ENCODE measurements around the gene FOXK1. TPM values are rescaled to one million over a fixed set of nuclear protein-coding genes. Genes with fewer than 3 reads are reported as not detected.

FOXK1 gene
- total RNA-seq, 1 donor from 2014 or later = 41.7 TPM

DNA sequence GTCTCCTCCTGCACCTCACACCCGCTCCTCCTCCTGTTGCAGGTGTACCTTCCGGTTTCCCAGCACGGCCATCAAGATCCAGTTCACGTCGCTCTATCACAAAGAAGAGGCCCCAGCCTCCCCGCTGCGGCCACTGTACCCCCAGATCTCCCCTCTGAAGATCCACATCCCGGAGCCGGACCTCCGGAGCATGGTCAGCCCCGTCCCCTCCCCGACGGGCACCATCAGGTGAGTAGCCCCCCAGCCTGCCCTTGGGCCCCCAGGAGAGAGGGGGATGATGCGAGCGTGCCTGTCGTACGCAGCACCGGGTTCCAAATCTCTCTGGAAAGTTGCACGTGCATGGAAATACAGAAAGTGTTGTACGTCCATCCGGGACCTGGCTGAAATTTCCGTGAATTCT lies 58.7 kb downstream of the FOXK1 start:
- peaks cover 3% of the 10 kb centered on the region for H3K27me3 Mint-ChIP-seq (ENCODE audit: unreplicated experiment)
- no peaks in the 10 kb centered on the region for H3K36me3 Mint-ChIP-seq (ENCODE audit: unreplicated experiment)
- H3K4me1 Mint-ChIP-seq (ENCODE audit: low read depth, unreplicated experiment) = peaks cover 27% of the 10 kb centered on the region
- H3K27ac Mint-ChIP-seq (ENCODE audit: unreplicated experiment) = no peak overlapping the region
- TF ChIP-seq CTCF (IDR thresholded peaks at IDR 0.05; ENCODE audit: partially characterized antibody, unreplicated experiment) = no peak
- no peak for DNase-seq
- H3K4me3 Mint-ChIP-seq (ENCODE audit: unreplicated experiment) = no peak overlapping the region
- peaks cover 3% of the 10 kb centered on the region for H3K9me3 Mint-ChIP-seq (ENCODE audit: unreplicated experiment)

DNA sequence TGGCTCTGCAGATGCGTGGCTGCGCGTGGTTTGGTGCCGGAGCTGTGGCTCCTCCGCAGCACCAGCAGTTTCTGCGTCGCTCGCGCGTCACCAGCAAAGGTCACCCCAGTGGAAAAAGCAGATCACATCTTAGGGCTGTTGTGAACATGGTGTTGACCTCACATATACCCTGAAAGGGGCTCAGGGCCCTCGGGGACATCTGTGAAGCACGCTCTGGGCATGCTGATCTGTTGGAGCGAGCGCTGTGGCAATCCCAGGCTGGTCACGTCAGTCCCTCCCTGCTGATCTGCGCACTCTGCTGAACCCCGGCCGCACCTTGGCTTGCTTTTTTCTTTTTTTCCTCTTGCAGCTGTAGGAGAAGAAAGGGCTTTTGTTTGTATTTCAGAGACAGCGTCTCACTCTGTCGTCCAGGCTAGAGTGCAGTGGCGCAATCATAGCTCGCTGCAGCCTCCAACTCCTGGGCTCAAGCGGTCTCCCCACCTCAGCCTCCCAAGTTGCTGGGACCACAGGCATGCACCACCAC lies 60.0 kb downstream of the FOXK1 start:
- no peak overlapping the region for H3K27ac Mint-ChIP-seq (ENCODE audit: unreplicated experiment)
- no peak overlapping the region for H3K4me3 Mint-ChIP-seq (ENCODE audit: unreplicated experiment)
- peaks cover 29% of the 10 kb centered on the region for H3K4me1 Mint-ChIP-seq (ENCODE audit: low read depth, unreplicated experiment)
- TF ChIP-seq CTCF (IDR thresholded peaks at IDR 0.05; ENCODE audit: partially characterized antibody, unreplicated experiment) = no peak
- no peaks in the 10 kb centered on the region for H3K36me3 Mint-ChIP-seq (ENCODE audit: unreplicated experiment)
- no peak for DNase-seq
- peaks cover 3% of the 10 kb centered on the region for H3K9me3 Mint-ChIP-seq (ENCODE audit: unreplicated experiment)
- H3K27me3 Mint-ChIP-seq (ENCODE audit: unreplicated experiment) = peaks cover 5% of the 10 kb centered on the region

DNA sequence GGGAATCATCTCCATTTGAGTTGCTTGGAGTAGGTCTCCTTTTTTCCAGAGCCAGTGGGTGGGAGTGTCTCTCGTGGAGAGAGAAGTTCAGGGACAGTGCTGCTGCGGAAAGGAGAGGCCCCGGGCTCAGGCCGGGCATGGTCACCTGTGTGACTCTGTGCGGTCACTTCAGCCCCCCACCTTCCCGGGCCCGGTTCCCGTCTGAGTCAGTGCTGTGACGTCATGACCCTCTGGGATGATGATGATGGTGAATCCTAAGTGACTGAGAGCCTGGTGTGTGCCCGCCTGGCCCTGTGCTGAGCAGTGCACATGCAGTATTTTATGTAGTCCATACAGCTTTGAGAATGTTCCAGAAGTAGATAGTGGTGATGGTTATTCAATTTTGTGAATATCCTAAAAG lies 60.8 kb downstream of the FOXK1 start:
- peaks cover 30% of the 10 kb centered on the region for H3K4me1 Mint-ChIP-seq (ENCODE audit: low read depth, unreplicated experiment)
- H3K36me3 Mint-ChIP-seq (ENCODE audit: unreplicated experiment) = no peaks in the 10 kb centered on the region
- H3K9me3 Mint-ChIP-seq (ENCODE audit: unreplicated experiment) = peaks cover 3% of the 10 kb centered on the region
- H3K27me3 Mint-ChIP-seq (ENCODE audit: unreplicated experiment) = peaks cover 5% of the 10 kb centered on the region
- peak overlapping the region; percentile 15 for H3K4me3 Mint-ChIP-seq (ENCODE audit: unreplicated experiment)
- TF ChIP-seq CTCF (IDR thresholded peaks at IDR 0.05; ENCODE audit: partially characterized antibody, unreplicated experiment) = no peak
- H3K27ac Mint-ChIP-seq (ENCODE audit: unreplicated experiment) = peak overlapping the region; percentile 96
- DNase-seq = no peak

DNA sequence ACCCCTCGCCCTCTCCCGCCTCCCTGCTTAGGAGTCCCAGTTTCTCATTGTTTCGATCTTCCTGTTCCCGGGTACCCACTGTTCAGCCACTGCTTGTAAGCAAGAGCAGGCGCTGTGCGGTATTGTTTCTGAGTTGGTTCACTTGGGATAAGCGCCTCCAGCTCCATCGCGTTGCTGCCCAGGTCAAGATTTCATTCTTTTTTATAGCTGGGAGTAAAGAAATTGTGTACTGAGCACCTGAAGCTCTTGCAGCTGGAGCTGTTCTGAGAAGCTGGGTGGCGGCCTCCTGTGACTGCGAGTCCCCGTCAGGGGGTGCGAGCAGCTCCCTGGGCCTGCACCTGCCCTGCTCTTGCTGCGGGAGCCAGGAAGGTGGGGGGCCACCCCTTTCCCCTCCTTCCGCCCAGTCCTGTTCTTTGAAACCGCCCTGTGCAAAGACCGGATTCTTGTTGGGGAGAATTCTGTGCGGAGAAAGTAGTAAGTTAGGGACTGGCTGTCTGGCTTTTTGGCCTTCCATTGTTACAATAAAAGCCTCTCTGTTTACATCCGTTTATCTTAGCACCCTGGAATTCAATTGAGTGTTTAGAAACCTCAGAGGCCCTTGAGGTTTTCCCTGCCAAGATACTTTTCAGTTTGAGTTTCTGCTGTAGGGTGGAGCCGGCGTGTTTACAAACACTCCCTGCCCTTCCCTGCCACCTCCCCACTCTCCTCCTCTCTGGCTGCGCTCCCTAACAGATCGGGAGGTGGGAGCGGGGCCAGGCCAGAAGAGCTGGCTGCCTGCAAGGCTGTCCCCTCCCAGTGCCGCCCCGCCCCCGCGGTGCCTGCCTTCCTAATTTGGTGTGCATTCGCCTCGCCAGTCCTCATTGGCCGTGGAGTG lies 62.5 kb downstream of the FOXK1 start:
- H3K36me3 Mint-ChIP-seq (ENCODE audit: unreplicated experiment) = no peaks in the 10 kb centered on the region
- peak overlapping the region; percentile 96 for H3K27ac Mint-ChIP-seq (ENCODE audit: unreplicated experiment)
- H3K27me3 Mint-ChIP-seq (ENCODE audit: unreplicated experiment) = peaks cover 5% of the 10 kb centered on the region
- no peak for TF ChIP-seq CTCF (IDR thresholded peaks at IDR 0.05; ENCODE audit: partially characterized antibody, unreplicated experiment)
- peak overlapping the region; percentile 63 for H3K4me3 Mint-ChIP-seq (ENCODE audit: unreplicated experiment)
- peaks cover 30% of the 10 kb centered on the region for H3K4me1 Mint-ChIP-seq (ENCODE audit: low read depth, unreplicated experiment)
- DNase-seq = peak; percentile 98
- peaks cover 3% of the 10 kb centered on the region for H3K9me3 Mint-ChIP-seq (ENCODE audit: unreplicated experiment)

All from glutamatergic neuron (in vitro differentiated cells).